G401.6 (cell line): ENCODE measurements around the gene MINDY1.
A peak's percentile ranks its signal among the peaks of the same experiment; 100 is the strongest.

ENCODE experiments used
- FAIRE-seq: peaks from 2 replicates; lab custom pipeline; 2012; peaks lifted over from hg19 to GRCh38; lab: Jason Lieb, UNC

The MINDY1 gene

GRCh38 chr1:150964164-150964489, 42.6 kb downstream of the MINDY1 start:
- no peak for FAIRE-seq

DNA sequence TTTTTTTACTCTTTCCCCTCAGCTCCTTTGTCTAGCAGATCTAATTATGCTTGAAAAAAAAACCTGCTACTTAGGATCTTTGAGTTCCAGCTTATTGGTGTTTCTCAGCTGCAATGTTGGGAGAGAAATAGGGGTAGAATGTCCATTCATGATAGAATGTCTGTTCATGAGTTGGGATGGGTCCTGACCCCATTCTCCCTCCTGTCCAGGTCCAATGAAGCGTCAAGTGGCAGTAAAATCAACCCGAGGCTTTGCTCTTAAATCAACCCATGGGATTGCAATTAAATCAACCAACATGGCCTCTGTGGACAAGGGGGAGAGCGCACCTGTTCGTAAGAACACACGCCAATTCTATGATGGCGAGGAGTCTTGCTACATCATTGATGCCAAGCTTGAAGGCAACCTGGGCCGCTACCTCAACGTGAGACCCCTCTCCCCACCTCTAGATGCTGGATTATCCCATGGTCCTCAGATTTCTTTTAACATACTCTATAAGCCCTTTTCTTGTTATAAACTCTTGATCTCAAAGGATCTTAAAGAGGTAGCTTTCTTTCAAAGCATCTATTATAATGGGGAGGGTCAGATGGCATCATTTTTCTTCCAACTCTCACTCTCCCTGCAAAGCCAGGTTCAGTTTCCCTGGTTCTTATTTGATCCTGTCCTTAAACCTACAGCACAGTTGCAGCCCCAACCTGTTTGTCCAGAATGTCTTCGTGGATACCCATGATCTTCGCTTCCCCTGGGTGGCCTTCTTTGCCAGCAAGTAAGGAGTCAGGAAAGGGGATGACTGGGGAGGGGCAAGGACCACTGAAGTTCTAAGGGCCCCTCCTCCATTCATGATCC, 43.2 kb downstream of the MINDY1 start:
- FAIRE-seq = no peak

DNA sequence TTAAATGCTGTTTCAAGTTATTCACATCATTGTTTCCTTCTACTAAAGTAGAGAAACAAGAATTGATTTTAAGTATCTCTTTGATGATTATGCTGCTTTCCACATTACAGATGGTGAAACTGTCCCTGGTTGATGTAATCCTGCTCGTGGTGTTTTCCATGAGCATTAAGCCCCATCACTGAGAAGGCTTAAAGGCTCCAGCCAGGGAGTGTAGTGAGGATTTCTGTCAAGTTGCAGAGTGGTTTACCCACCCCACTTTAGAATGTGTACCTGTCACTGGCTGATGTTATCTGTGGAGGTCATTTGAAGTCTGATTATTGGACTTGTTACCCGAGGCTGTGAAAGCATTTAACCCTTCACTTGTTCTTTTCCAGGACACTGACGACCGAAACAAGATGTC, 44.9 kb downstream of the MINDY1 start:
- FAIRE-seq = peak; percentile 45

DNA sequence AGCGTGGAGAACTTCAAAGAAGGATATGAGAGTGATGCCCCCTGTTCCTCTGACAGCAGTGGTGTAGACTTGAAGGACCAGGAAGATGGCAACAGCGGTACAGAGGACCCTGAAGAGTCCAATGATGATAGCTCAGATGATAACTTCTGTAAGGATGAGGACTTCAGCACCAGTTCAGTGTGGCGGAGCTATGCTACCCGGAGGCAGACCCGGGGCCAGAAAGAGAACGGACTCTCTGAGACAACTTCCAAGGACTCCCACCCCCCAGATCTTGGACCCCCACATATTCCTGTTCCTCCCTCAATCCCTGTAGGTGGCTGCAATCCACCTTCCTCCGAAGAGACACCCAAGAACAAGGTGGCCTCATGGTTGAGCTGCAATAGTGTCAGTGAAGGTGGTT, 46.1 kb downstream of the MINDY1 start:
- no peak for FAIRE-seq

GRCh38 chr1:150957666-150958065, 49.0 kb downstream of the MINDY1 start:
- FAIRE-seq = no peak

GRCh38 chr1:150955280-150955679, 51.4 kb downstream of the MINDY1 start:
- no peak for FAIRE-seq

DNA sequence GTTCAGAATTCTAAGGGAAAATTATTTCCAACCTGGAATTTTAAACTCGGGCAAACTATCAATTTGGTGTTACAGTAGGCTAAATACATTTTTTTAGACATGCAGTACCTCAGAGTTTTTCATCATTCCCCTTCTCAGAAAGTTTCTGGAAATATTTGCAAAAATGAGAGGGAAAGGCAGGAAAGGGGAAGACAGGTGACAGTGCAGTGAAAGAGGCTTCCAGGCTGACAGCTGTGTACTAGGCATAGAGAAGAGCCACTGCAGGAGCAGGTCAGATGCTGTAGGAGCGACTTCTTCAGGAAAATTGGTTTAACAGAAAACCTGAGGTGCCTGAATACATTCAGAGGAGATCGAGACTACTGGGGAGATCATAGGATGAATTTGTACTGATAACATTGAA, 52.0 kb downstream of the MINDY1 start:
- no peak for FAIRE-seq
